Measurements from ENCODE around the gene GUCA2A. TPM values are rescaled to one million over a fixed set of nuclear protein-coding genes. Genes with fewer than 3 reads are reported as not detected.

GUCA2A gene
- polyA plus RNA-seq, 1 of the 3 experiments (the other 2 are of a cell fraction), result not detected

DNA sequence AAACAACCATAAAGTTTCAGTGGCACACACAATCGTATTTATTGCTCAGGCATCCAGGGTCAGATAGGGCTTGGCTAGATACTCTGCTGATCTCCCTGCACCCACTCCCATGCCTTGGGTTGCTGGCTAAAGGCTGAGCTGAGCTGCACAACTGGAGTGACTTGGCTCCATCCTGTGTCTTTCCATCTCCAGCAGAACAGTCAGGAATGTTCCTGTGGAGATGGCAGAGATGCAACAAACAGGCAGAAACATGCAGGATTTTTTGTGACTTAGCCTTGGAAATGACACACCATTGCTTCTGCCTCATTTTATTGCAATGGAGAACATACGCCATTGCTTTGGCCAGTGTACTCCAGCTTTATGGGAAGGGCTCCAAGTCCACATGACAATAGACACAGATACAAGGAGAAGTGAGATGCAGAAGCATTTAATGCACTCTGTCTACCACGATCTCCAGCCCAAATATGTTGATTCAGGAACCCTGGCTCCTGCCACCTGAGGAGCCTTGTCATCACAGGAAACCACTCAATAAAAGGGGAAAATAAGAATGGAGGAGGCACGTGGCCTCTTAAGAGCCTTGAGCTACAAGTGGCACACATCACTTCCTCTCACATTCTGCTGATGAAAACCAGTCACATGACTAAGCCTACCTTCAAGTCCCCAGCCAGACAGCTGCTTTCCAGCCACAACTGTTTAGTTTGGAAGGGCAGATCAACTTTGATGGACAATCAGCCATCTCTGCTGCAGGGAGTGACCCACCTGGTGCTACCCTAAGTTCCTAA, 21.5 kb downstream of the GUCA2A start:
- Histone ChIP-seq H3K9ac (no peak overlapping the region), H3K36me3 (replicated peaks in 1 of 2; ENCODE audit: control insufficient read depth in 1 of 2, insufficient read depth in 2 of 2, low read length in 1 of 2) (no peaks in the 10 kb centered on the region), H3K27me3 (ENCODE audit: insufficient read depth) (no peaks in the 10 kb centered on the region; the same call in 1 of the 2 replicates), H3K9me3 (no peaks in the 10 kb centered on the region), H4K20me1 (ENCODE audit: insufficient read depth) (no peaks in the 10 kb centered on the region), H3K27ac (ENCODE audit: low read depth in 2 of 2, low read length in 1 of 2) (no peak overlapping the region), H2AFZ (ENCODE audit: low read depth) (no peak overlapping the region), H3K4me1 (ENCODE audit: control insufficient read depth in 1 of 2, insufficient read depth in 2 of 2, low read depth in 1 of 2, low read length in 1 of 2) (no peaks in the 10 kb centered on the region), H3K79me2 (ENCODE audit: insufficient read depth) (no peaks in the 10 kb centered on the region), H3F3A (replicated peaks; ENCODE audit: insufficient read depth) (no peaks in the 10 kb centered on the region), H3K4me2 (no peak overlapping the region), H3K9me2 (no peaks in the 10 kb centered on the region), H3K4me3 (ENCODE audit: low read depth in 2 of 2, low read length in 1 of 2) (no peak overlapping the region)
- ChIA-PET CTCF (interaction anchor here (1.1 to 4.0 kb wide), 3 partner anchors 29 to 568 kb away, joined by 3 to 18 read pairs (median 4); no protein-coding TSS in a partner anchor), POLR2A (no interaction called here)
- WGBS (ENCODE audit: low lambda C conversion rate), result 54% methylated on average over 4 of the region's 4 CpGs
- TF ChIP-seq POLR2AphosphoS5 (IDR thresholded peaks at IDR 0.05; ENCODE audit: low read depth, low read length) (no peak), SMC3 (IDR thresholded peaks at IDR 0.05; ENCODE audit: low read depth, low read length) (no peak), ELF1 (IDR thresholded peaks at IDR 0.05) (no peak), TAF1 (IDR thresholded peaks at IDR 0.05; ENCODE audit: borderline replicate concordance, low read depth, low read length) (no peak), SIN3A (IDR thresholded peaks at IDR 0.05; ENCODE audit: borderline replicate concordance, low read depth, low read length) (no peak), FOXJ3 (CRISPR knock-in tag; IDR thresholded peaks at IDR 0.05) (no peak), RCOR1 (IDR thresholded peaks at IDR 0.05; ENCODE audit: low read length) (no peak)
- TF ChIP-seq, protein P1, sequence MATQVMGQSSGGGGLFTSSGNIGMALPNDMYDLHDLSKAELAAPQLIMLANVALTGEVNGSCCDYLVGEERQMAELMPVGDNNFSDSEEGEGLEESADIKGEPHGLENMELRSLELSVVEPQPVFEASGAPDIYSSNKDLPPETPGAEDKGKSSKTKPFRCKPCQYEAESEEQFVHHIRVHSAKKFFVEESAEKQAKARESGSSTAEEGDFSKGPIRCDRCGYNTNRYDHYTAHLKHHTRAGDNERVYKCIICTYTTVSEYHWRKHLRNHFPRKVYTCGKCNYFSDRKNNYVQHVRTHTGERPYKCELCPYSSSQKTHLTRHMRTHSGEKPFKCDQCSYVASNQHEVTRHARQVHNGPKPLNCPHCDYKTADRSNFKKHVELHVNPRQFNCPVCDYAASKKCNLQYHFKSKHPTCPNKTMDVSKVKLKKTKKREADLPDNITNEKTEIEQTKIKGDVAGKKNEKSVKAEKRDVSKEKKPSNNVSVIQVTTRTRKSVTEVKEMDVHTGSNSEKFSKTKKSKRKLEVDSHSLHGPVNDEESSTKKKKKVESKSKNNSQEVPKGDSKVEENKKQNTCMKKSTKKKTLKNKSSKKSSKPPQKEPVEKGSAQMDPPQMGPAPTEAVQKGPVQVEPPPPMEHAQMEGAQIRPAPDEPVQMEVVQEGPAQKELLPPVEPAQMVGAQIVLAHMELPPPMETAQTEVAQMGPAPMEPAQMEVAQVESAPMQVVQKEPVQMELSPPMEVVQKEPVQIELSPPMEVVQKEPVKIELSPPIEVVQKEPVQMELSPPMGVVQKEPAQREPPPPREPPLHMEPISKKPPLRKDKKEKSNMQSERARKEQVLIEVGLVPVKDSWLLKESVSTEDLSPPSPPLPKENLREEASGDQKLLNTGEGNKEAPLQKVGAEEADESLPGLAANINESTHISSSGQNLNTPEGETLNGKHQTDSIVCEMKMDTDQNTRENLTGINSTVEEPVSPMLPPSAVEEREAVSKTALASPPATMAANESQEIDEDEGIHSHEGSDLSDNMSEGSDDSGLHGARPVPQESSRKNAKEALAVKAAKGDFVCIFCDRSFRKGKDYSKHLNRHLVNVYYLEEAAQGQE (IDR thresholded peaks at IDR 0.05; ENCODE audit: low read depth, low read length), result no peak
- DNase-seq, result no peak

DNA sequence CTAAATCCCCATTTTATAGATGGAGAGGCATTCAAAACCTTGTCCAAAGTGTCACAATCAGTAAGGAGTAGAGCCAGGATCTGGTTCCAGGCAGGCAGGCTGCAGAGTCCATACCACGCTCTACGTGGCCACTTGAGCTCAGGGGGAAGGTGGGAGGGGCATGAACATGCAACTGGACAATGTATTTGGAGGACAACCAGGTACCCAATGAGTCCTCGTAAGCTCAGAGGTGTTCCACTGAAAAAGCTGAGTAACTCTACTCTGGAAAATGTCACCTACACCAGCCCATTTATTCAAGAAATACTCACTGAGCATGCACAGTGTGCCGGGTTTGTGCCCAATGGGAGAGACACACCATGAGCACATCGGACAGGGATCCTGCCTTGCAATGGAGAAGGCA, 22.6 kb downstream of the GUCA2A start:
- no peaks in the 10 kb centered on the region for H3K4me1 ChIP-seq (ENCODE audit: control insufficient read depth in 1 of 2, insufficient read depth in 2 of 2, low read depth in 1 of 2, low read length in 1 of 2)
- H3K79me2 ChIP-seq (ENCODE audit: insufficient read depth), result no peaks in the 10 kb centered on the region
- no peaks in the 10 kb centered on the region for H3K9me3 ChIP-seq
- H2AFZ ChIP-seq (ENCODE audit: low read depth), result no peak overlapping the region
- no peaks in the 10 kb centered on the region for H4K20me1 ChIP-seq (ENCODE audit: insufficient read depth)
- ChIA-PET POLR2A (no interaction called here), CTCF (interaction anchor here (1.4 to 4.0 kb wide), 2 partner anchors 30 to 567 kb away, joined by 4 to 18 read pairs; no protein-coding TSS in a partner anchor)
- H3K27ac ChIP-seq (ENCODE audit: low read depth in 2 of 2, low read length in 1 of 2), result no peak overlapping the region
- H3K9me2 ChIP-seq, result no peaks in the 10 kb centered on the region
- H3F3A ChIP-seq (replicated peaks; ENCODE audit: insufficient read depth), result no peaks in the 10 kb centered on the region
- DNase-seq, result no peak
- H3K4me2 ChIP-seq, result no peak overlapping the region
- H3K36me3 ChIP-seq (replicated peaks in 1 of 2; ENCODE audit: control insufficient read depth in 1 of 2, insufficient read depth in 2 of 2, low read length in 1 of 2), result no peaks in the 10 kb centered on the region
- no peak overlapping the region for H3K4me3 ChIP-seq (ENCODE audit: low read depth in 2 of 2, low read length in 1 of 2)
- H3K9ac ChIP-seq, result no peak overlapping the region
- WGBS (ENCODE audit: low lambda C conversion rate), result 65% methylated on average over 4 of the region's 5 CpGs
- no peaks in the 10 kb centered on the region; the same call in 1 of the 2 replicates for H3K27me3 ChIP-seq (ENCODE audit: insufficient read depth)
- TF ChIP-seq TAF1 (IDR thresholded peaks at IDR 0.05; ENCODE audit: borderline replicate concordance, low read depth, low read length) (no peak), TCF12 (IDR thresholded peaks at IDR 0.05) (no peak), CHD2 (IDR thresholded peaks at IDR 0.05; ENCODE audit: low read length, partially characterized antibody) (no peak), FOXM1 (IDR thresholded peaks at IDR 0.05; ENCODE audit: low read depth) (no peak), SIN3A (IDR thresholded peaks at IDR 0.05; ENCODE audit: borderline replicate concordance, low read depth, low read length) (no peak), GABPA (IDR thresholded peaks at IDR 0.05; ENCODE audit: low read depth) (no peak), ELF1 (IDR thresholded peaks at IDR 0.05) (no peak), MEF2A (IDR thresholded peaks at IDR 0.05; ENCODE audit: borderline replicate concordance, low read depth) (no peak)
- TF ChIP-seq, protein P1 (IDR thresholded peaks at IDR 0.05; ENCODE audit: low read depth, low read length), result no peak
- TF ChIP-seq, protein P2, sequence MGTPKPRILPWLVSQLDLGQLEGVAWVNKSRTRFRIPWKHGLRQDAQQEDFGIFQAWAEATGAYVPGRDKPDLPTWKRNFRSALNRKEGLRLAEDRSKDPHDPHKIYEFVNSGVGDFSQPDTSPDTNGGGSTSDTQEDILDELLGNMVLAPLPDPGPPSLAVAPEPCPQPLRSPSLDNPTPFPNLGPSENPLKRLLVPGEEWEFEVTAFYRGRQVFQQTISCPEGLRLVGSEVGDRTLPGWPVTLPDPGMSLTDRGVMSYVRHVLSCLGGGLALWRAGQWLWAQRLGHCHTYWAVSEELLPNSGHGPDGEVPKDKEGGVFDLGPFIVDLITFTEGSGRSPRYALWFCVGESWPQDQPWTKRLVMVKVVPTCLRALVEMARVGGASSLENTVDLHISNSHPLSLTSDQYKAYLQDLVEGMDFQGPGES (IDR thresholded peaks at IDR 0.05; ENCODE audit: low read depth, low read length), result no peak
- TF ChIP-seq, protein P3, sequence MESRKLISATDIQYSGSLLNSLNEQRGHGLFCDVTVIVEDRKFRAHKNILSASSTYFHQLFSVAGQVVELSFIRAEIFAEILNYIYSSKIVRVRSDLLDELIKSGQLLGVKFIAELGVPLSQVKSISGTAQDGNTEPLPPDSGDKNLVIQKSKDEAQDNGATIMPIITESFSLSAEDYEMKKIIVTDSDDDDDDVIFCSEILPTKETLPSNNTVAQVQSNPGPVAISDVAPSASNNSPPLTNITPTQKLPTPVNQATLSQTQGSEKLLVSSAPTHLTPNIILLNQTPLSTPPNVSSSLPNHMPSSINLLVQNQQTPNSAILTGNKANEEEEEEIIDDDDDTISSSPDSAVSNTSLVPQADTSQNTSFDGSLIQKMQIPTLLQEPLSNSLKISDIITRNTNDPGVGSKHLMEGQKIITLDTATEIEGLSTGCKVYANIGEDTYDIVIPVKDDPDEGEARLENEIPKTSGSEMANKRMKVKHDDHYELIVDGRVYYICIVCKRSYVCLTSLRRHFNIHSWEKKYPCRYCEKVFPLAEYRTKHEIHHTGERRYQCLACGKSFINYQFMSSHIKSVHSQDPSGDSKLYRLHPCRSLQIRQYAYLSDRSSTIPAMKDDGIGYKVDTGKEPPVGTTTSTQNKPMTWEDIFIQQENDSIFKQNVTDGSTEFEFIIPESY (IDR thresholded peaks at IDR 0.05; ENCODE audit: borderline replicate concordance, low read depth), result no peak
